Kidney epithelial cell (primary cell): ENCODE measurements around the gene CDCP1. TPM values are rescaled to one million over a fixed set of nuclear protein-coding genes. Genes with fewer than 3 reads are reported as not detected.

ENCODE experiments used
- DNase-seq: peaks from one replicate; pipeline ENCODE4 v3.0.0-alpha.2; 2010; ENCODE audit warnings: low read depth
- H3K27me3 ChIP-seq: 2 replicates; pipeline ENCODE4 v1.6.0; 2011; ENCODE audit warnings: low read length; ENCODE audit not compliant: control insufficient read depth, insufficient read depth
- H3K36me3 ChIP-seq: 2 replicates; pipeline ENCODE4 v1.5.1; 2011; ENCODE audit warnings: low read length; ENCODE audit not compliant: control insufficient read depth, insufficient read depth
- H3K4me3 ChIP-seq: 2 replicates; pipeline ENCODE4 v1.5.1; 2011; ENCODE audit warnings: low read depth, mild to moderate bottlenecking, control low read depth, low read length
- total RNA-seq: library from RNA; depleted of rRNA; stranded (reverse); fragments of >200 nt; gene quantifications from 2 replicates; pipeline ENCODE4 v1.2.3, GENCODE V29; 2015
- TF ChIP-seq, protein P1 (sequence below): IDR thresholded peaks from 2 replicates; pipeline ENCODE4 v1.5.1; 2011; ENCODE audit warnings: mild to moderate bottlenecking, moderate library complexity, low read length, control low read depth, inconsistent platforms; ENCODE audit not compliant: insufficient read depth, poor library complexity, severe bottlenecking

CDCP1 gene
- total RNA-seq, 1 donor from 2014 or later, result 82.0 TPM

GRCh38 chr3:45137656-45138181, 8.5 kb downstream of the CDCP1 start:
- Histone ChIP-seq H3K27me3 (no peaks in the 10 kb centered on the region), H3K36me3 (no peaks in the 10 kb centered on the region), H3K4me3 (no peak overlapping the region)
- no peak for DNase-seq
- TF ChIP-seq, protein P1, sequence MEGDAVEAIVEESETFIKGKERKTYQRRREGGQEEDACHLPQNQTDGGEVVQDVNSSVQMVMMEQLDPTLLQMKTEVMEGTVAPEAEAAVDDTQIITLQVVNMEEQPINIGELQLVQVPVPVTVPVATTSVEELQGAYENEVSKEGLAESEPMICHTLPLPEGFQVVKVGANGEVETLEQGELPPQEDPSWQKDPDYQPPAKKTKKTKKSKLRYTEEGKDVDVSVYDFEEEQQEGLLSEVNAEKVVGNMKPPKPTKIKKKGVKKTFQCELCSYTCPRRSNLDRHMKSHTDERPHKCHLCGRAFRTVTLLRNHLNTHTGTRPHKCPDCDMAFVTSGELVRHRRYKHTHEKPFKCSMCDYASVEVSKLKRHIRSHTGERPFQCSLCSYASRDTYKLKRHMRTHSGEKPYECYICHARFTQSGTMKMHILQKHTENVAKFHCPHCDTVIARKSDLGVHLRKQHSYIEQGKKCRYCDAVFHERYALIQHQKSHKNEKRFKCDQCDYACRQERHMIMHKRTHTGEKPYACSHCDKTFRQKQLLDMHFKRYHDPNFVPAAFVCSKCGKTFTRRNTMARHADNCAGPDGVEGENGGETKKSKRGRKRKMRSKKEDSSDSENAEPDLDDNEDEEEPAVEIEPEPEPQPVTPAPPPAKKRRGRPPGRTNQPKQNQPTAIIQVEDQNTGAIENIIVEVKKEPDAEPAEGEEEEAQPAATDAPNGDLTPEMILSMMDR, result no peak

DNA sequence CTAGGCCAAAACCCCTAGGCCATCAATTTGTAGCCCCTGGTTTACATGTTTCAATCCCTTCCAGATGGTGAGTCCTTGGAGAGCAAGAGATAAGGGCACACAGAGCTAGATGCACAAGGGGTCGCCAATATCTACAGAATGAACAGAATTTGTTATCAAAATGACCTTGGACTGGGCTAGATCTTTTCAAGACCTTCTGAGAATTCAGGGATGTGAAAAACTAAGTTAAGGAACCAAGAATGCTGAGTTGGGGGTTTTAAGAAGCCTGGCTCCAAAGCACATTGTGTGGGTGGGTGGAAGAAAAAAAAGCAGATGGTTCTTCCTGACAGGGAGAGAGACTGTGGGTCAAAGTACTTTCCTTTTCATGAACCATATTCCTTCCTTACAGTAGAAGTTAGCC, 10.2 kb downstream of the CDCP1 start:
- H3K36me3 ChIP-seq, result no peaks in the 10 kb centered on the region
- DNase-seq, result no peak
- H3K4me3 ChIP-seq, result no peak overlapping the region
- no peaks in the 10 kb centered on the region for H3K27me3 ChIP-seq
- TF ChIP-seq, protein P1, result no peak

- TF ChIP-seq, protein P1, result no peak
- Histone ChIP-seq H3K36me3 (no peaks in the 10 kb centered on the region), H3K4me3 (no peak overlapping the region), H3K27me3 (no peaks in the 10 kb centered on the region)
- no peak for DNase-seq
These were observed 11.2 kb downstream of the CDCP1 start for GRCh38 chr3:45134758-45135521.

DNA sequence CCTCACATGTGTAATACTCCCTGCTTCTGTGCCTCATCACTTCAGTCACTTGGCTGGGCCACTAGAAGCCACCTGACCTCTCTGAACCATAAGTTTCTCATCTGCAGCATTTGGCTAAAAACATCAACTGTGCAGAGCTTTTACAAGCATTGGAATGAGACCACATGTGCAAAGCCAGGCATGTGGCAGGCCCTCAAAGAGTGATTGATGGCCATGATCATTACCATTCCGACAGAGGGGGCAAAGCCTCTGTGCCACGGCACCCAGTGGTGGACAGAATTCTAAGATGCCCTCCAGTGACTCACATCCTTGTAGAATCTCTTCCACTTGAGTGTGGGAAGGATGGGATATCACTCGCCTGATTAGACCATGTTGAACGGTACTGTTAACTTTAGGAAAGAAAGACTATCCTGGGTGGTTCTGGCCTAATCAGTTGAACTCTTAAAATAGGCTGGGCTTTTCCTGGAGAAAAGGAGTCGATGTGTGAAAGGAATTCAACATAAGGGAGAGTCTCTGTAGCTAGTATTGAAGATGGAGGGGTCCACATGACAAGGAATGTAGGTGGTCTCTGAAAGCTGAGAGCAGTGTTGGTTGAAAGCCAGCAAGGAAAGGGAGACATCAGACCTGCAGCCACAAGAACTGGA, 13.5 kb downstream of the CDCP1 start:
- TF ChIP-seq, protein P1, result no peak
- Histone ChIP-seq H3K27me3 (no peaks in the 10 kb centered on the region), H3K36me3 (no peaks in the 10 kb centered on the region), H3K4me3 (no peak overlapping the region)
- no peak for DNase-seq

- Histone ChIP-seq H3K36me3 (no peaks in the 10 kb centered on the region), H3K4me3 (no peak overlapping the region), H3K27me3 (no peaks in the 10 kb centered on the region)
- no peak for DNase-seq
- TF ChIP-seq, protein P1, result no peak
These were observed 15.0 kb downstream of the CDCP1 start for GRCh38 chr3:45131201-45131600.
